IPS DF 19.7 (cell line): Measurements from ENCODE around the gene NPPC.

Experiments
- DNase-seq: peaks from one replicate; pipeline ENCODE4 v3.0.0-alpha.2; 2013; ENCODE audit warnings: low read depth, low spot score

The NPPC gene

DNA sequence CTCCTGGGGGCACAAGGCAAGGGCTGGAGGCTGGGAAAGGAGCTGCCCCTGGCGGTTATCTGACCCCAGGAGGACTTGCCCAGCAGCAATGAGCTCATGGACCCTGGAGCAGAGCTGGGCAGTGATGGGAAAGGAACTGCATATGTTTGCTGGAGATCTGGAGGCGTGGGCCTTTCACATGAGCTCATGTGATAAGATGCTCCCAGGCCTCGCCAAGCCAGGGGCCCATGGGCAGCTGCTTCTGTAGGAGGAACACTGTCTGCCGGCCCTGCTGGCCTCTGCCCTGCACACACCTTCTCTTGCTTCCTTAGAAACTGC is 9.0 kb upstream of the NPPC start:
- no peak for DNase-seq

DNA sequence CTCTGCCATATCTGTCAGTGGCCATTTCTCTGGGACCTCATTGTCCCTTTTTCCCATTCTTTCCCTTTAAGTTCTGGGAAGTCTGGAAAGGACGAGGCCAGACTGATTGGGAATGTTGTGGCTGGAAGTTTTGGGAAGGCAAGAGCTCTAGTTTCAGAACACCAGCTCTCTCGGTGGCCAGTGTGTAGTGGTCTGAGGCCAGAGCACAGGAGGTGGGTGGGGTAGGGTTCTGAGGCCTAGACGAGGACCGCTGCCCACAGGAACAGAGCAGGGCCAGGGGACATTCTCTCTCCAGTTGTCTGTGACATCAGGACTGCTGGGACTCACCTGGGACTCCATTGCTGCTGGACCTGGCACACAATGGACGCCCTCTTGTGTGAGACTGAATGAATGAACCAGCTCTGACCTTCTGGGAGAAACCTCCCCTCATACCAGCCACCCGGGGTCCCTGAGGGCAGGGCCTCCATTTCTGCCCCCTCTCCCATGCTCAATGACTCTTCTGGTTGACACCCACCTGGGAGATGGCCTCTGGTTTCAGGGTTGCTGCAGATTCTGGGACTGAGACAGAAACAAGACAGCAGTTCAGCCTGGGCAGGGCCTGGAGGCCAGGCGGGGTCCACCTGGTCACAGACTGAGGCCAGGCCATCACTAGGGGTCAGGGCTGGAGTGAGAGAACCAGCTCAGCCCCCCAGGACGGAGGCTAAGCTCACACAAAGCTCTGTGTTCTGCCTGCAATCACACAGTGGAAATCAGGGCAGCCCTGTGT is 8.4 kb upstream of the NPPC start:
- DNase-seq, result no peak

DNA sequence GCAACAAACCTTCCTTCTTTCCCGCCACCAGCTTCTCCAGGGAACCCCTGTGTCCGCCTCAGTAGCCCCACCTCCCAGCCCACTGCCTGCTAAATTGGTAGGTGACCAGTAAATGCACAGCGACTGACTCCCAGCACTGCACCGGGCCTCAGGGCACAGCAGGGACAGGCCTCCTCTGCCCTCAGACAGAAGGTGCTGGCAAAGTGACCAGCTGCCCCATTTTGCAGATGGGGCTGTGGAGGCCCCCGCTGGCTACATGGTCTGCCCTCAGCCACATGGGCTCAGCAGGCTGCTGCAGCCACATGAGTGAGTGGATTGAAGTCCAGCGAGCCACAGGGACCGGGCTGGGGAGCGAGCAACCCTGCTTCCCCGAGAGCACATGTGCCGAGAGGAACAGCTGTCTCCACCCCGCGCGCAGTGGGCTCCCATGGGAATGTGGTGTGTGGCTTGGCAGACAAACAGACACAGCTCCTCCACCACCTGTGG is 7.8 kb upstream of the NPPC start:
- no peak for DNase-seq

DNA sequence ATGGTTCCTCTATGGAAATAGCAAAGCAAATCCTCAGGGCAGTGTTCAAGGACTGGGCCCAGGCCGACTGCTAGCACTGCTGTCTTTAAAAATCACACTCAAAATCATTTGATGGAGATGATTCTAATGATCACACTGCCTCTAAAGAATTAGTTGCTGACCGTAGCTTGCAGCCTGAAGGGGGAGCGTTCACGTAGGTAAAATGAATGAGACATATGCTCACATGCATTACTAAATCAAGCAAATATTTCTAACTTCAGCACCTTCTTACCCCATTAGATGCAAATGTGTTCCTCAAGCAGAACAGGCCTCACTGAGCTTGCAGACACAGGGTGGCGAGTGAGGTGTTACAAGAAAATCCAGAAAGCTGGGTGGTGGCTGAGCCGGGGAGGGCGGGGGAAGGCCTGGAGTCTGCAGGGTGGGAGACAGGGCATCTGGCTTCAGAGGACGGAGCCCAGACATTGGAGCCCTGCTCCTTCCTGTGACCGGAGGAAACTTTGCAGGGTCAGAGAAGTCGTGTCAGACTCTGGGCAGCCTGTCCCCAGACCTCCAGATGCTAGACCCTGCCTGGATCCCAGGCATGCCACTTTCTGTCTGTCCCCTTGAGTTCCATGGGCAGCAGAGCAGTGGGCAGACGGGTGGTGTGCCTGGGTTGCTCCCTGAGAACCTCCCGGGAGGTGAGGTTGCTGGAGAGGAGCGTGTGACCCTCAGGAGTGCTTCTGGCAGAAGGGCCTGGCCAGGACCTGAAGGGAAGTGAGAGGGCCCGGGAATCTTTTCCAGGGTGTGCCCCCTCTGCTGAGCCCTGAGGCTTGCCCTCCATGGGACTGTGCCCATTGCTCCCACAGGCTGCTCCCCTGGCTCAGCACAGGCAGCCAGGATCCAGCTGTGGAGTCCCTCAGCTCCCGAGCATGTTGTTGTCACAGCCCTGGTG is 7.1 kb upstream of the NPPC start:
- no peak for DNase-seq

DNA sequence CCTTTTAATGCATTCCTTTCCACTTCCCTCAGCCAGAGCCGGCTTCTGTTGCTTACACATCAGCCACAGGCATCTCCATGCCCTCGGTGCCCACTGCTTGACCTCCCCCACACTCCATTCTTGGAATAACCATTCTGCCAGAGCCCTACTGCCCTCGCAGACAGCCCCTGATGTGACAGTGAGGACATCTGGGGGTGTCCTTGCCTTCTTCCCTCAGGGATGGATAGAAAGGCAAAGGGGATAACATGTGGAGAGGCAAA is 6.4 kb upstream of the NPPC start:
- no peak for DNase-seq

DNA sequence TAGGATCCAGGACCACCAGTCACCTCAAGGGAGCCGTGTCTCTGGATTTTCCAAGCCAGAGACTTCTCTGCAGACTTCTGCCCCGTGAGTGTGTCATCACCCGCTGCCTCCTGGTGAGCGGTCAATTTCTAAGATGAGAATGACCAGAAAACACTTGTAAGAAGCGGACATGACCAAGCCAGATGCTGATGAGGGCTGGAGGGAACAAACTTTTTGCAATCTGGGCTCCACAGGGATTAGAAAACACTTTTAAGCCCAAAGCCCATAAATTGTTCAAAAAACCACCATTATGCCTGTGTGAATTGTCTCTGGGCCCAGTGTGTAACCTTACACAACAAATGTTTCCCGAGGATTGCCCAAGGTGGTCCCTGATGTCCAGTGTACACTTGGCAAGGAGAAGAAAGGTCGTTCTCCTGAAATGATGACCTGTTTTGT is 5.3 kb upstream of the NPPC start:
- DNase-seq, result no peak

DNA sequence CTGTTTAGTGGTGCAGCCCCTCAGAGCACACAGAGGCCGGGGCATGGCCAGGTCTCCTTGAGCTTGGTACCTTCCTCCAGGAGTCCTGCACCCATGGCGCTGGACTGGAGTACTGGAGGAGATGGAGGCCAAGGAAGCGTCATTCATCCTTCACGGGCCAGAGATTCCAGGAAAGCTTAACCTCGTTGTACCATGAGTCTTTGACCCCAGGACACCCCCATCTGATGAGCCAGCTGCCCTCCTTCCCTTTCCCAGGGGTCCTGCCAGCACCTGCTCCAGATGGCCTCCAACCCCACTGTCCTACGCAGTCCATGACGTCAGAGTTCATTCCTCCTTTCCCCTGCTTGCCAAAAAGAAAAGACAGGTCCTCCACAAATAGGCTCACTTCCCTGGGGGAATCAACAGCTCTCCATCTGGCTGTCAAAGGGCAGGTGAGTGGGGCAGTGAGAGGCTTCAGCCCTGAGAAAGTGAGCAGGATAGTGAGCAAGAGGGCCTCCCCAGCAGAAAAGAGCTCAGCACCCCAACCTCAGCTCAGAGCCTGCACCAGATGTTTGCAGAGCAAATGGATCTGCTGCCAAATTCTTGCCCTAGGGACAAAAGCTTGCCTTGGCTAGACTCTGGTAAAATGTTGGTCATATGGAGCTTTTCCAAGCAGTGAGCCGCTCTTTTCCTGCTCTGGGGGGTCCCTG is 4.5 kb upstream of the NPPC start:
- no peak for DNase-seq

DNA sequence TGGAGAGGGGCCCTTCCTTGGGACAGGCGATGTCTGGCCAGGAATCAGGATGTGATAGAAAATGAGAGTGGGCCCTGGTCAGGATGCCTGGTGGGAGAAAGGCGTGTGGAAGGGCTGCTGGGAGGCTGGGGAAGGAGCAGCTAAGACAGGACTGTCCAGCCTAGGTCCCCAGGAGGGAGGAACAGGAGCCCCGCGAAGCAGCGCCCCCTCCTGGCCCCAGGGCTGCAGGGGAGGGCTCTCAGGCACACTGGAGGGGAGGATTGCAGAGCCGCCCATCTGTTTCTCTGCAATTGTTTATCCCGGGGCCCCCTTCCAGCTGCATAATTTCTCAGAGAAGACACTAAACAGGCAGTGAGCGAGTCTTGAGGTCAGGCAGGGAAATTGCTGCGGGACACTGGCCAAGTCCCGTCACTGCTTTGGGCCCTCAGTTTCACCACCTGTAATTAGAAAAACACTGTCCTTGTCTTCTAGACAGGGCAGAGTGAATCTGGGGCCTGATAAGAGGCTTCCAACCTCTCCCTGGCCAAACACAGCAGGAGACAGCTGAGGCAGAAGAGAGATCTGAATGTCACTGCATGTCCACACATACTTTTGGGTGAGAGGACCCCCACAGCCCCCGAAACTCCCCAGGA is 3.9 kb upstream of the NPPC start:
- DNase-seq, result no peak

DNA sequence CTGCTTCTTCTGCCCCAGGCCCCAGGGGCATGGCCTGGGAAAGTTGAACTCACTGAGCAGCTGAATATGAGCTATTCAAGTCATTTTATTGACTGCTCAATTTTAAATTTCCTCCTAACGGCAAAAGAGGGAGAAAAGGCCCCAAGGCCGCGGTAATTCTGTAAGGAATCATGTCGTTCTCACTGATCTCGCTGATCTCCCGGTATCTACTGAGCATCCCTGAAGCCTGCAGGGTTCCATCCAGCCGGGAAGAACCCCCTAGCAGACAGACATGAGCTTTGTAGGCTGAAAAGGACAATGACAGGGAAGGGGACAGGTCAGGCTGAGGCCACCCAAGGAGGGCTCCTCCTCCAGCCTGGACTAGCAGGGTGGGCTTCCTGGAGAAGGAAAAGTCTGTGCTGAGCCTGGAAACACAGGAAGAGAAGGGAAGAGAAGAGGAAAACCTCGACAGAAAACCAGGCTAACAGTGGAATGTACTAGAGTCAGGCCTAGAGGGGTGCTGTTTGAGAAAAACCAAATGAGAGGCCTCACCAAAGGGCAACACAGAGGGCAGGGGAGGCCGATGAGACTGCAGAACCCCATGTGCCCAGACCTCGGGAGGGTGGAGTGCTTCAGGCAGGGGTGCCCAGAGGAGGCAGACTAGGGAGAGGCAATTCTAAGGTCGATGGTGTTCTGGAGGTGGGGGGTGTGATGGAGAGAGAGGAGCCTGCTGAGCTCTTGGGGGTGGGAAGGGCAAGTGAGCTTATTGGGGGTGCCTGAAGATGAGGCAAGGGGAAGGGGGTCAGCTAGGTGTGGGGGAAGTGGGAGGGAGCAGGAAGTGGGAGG is 2.9 kb upstream of the NPPC start:
- no peak for DNase-seq

DNA sequence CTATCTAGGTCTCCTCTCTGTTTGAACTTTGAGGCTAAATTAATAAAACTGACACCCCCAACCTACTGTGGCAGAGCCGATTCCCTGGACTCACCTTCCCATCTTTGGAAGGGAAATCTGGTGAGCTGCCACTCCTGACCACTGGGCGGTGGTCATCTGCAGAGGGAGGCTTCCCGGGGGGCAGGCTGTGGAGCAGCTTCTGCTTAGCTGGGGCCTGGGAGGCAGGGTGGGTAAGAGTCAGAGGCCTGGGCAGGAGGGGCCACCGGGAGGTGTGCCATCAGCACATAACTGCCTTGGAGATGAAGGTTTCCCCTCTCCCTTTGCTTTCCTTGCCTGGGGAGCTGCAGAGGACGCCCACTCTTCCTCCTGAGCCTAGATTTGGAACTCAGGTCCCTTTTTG is 2.3 kb upstream of the NPPC start:
- DNase-seq, result no peak

DNA sequence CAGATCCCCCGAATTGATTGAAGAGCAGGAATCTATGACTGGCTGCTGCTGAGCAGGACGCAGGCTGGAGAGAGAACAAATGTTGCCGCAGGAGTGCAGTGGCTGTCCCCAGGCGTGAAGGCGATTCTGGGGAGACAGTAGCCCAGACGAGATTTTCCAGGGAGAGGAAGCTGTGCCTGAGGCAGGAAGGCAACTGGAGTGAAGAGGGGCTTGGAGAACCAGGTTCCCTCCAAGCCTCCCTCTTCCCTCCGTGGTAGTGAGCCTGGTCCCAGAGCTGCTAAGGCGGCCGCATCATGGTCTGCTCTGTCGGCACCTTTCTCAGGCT is 1.3 kb upstream of the NPPC start:
- no peak for DNase-seq

DNA sequence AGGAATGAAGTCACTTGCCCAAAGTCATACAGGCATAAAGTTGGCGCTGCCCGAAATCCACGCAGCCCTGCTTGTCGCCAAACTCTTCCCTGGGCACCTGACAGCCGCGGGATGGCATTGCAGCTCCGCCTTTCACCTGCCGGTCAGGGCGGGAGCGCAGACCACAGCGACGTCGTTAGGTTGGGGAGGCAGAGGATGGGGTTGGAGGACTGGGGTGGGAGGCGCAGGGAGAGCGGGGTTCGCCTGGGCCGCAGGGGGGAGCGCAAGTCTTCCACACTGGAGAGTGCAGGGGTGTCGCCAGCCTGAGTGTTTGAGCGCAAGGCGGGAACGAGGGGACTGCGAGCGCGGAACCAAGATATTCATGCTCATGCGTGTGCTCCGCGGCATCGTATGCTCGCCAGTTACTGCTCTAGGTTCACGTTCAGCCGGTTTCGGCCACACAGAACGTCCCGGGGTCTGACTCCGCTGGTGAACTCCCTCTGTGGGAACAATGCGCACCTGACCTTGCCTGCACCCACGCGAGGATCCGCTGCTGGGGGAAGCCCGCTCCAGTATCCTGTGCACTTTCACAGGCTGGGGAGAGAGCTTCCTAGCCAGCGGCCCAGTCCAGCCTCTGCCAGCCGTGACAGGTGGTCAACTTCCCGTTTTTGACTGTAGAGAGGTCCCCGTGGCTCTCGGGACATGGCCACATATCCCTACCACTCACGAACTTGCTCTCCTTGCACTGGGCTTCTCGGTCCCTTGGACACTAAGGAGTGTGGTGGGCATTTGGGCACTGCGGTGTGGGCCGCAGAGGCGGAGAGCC is 767 bp upstream of the NPPC start:
- DNase-seq, result no peak

DNA sequence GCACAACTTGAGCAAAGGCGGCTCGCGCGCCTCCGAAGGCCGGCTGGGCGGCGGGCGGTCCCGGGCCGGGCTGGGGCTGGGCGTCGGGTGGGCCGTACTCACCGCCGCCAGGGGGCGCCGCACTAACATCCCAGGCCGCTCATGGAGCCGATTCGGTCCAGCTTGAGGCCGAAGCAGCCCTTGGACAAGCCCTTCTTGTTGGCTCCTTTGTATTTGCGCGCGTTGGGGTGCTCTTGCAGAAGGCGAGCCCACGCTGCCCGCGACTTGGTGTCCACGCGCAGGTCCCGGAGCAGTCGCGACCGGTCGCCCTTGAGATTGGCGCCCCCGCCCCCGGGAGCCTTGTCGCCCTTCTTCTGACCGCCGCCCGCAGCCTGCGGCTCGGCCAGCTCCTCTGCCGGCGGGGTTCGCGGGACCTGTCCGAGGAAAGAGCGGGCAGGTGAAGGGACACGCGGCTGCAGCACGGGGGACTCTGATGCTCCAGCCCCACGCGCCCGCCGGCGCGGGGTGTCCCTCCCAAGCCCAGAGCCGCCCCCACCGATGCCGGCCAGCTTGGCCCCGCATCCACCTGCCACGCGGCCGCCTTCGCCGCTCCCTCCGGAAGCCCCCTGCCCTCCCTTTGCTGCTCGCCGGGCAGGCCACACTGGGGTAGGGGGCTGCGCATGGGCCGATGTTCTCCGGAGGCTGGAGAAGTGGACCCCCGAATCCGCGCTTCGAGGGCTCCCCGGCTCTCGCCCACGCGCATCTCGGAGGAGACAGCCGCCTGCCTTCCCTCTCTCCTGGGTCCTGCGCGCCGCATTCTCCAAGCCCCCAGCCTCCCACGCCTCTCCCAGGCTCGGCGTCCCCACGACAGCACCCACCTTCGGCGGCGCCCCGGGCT is 655 bp downstream of the NPPC start:
- DNase-seq, result no peak

DNA sequence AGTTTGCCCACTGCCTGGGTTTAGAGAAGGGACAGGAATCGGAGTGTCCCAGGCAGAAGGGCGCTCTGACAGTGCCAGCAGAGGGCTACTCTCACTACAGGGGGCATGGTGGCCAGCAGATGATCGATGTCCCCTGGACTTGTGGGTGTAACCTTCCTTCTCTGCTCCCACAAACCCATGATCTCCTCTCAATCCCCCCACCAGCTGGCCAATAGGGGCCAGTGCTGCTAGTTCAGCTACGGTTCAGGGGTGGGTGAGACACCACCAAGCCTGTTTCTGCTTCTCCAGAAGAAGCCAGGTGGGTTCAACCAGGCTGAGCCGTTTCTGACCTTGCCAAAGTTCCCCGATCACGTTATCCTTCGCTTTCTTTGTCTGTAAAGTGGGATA is 1.3 kb downstream of the NPPC start:
- no peak for DNase-seq

DNA sequence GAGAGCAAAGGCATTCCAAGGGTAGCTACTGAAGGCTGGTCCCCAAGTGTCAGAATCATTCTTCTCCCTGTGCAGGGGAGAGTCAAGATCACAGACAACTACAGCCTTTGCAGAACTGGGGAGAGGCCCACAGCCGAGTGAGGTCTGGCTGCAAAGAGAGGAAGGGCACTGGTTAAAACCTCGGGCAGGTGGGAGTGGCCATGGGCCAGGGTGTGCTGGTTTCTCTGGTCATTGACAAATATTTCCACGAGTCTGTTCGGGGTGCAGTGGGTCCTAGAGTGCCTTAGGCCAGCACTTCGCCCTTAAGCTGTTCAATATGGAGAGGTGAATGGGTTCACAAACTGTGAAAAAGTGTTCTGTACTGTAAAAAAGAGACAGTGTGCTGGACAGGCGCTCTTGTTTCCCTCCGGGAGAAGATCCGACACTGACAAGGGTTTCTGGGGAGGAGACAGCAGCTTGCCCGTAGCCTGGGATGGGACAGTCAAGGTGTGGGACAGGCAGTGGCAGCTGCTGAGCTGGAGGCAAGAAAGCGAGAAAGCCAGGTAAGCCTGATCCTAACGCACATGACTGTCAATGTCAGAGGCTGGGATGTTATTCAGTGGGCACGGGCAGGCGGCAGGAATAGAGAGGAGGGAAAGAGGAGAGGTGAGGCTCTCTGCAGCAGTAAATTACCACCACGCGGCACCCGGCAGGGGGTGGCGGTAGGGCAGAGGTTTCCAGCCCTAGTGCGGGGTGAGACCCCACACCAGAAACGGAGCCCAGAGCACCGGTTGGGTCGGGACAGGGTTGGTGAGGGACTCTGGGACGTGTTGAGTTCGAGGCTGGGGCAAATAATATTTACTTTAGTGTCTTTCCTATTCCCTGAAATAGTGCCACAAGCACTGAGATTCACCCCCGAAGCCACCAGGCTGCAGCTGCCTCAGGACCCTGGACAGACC is 2.0 kb downstream of the NPPC start:
- no peak for DNase-seq

DNA sequence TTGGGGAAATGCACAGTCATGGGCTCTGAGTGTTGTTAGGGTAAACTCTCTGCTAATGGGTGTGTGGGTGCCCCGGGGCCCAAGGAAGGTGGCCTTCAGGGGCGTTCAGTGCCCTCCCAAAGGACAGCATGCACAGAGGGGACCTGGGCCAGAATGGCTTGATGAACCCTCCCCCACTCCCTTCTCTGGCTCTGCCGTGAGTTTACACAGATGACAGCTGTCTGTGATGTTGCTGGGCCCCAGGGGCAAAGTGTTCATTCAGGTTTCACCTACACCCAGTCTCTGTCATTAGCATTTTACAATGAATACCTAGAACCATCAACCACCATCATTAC is 3.2 kb downstream of the NPPC start:
- DNase-seq, result no peak

DNA sequence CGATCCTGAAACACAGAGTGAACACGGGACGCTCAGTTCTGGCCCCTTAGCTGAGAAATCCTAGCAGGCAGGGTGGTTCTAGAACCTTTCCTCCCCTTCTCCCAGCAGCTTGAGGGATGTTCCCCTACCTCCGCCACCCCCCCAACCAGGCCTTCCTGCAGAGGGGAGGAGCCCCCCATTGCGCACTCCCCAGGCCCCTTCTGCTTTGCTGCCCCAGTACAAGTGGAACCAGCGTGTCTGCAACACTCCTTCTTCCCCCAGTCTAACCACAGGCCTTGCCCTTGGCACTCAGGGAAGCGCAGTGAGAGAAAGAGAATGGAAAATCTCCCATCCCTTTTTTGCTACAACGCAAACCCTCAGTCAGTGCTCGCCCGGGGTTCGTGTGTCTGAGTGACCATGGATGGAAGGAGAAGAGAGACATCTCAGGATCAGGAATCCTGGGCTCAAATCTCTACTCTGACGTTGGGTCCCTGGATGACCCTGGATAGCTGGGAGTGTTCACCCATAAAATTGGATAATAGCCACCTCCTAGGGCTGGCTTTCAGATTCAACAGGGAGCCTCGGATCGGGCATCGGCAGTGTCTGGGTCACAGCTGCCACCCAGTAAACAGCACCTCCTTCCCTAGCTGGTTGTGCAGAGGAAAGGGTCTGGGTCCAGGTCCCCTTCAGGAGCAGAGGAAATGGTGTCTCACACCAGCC is 3.7 kb downstream of the NPPC start:
- no peak for DNase-seq

DNA sequence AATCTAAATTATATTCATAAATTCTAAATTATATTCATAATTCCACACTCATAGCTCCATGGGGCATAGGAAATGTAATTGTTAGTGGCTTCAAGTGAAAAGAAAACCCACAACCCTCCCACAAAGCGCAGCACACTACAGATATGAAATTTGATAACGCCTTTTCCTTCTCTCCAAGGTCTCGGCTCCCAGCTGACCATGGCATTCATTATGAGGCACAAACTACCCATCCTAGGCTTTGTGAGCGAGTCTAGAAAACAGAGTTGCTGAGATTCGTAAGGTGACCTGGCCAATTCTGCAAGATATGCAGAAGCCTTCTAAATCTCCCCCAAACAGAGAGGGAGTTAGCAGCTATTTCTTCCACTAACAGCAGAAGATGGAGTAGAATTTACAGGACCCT is 5.4 kb downstream of the NPPC start:
- no peak for DNase-seq
